HG03432 (cell line): Measurements from ENCODE around the gene DRD5.

Experiments used
- ATAC-seq: cut with Tn5 transposase; IDR thresholded peaks from one replicate; pipeline ENCODE4 v1.9.1; 2021; ENCODE audit warnings: mild to moderate bottlenecking, moderate library complexity; ENCODE audit not compliant: unreplicated experiment

DRD5 gene

DNA sequence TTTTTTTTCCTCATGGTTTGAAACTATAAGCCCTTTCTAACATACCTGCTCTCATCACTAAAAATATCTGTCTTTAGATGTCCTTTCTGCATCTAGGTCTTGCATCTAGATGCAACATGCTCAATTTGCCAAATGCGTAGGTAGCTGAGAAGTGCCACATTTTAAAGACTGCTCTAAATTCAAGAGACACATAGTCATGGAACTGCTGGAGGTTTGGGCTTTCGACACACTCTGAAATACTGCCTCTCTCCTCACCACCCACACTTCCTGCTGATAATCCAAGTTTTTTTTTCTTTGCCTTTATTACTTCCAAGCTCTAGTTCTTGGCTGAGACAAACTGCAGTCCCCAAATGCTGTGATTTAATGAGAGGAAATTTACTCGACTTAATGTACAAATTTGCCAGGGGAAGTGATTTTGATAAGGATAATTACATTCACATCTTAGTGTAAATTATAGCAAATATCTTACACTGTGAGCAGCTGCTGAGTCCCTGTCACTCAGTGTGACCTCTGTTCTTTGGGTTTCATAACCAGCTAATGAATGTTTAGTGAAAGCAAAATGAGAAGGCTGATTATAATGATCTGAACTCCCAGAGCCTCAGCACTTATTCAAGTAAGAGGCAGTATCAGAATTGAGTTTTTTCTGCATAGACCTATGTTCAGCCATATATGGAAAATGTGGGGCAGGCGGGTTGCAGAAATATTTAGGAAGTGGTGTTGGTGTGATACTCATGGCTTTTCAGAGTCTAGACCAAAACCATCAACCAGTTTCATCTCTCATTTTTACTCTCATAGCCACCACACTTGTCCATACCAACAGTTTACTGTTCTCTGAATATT lies 31.3 kb downstream of the DRD5 start:
- peak; percentile 90 for ATAC-seq

DNA sequence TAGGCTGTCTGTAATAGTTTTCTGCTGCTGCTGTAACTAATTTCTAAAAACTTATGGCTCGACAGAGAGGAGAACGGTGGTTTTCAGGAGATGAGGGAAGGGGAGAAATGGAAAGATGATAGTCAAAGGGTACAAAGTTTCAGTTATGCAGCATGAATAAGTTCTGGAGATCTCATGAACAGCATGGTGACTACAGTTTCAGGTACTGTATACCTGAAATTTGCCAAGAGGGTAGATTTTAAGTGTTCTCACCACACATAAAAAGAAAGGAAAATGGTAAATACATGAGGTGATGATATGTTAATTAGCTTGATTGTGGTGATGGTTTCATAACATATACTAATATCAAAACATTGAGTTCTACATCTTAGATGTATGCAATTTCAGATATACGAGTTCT lies 34.9 kb downstream of the DRD5 start:
- no peak for ATAC-seq

DNA sequence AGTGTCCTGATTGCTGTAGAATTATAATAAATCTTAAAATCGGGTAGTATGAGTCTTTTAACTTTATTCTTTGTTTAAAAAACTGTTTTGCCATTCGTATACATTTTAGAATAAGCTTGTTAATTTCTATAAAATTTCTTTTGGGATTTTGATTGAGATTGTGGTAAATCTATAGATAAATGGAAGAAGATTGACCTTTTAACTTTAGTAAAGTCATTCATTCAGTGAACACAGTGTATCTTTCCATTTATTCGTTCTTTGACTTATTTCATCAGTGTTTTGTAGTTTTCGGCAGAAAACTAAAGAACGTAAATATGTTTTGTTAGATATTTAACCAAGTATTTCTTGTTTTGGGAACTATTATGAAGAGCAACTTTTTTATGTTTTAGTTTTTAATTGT lies 38.9 kb downstream of the DRD5 start:
- ATAC-seq, result no peak

DNA sequence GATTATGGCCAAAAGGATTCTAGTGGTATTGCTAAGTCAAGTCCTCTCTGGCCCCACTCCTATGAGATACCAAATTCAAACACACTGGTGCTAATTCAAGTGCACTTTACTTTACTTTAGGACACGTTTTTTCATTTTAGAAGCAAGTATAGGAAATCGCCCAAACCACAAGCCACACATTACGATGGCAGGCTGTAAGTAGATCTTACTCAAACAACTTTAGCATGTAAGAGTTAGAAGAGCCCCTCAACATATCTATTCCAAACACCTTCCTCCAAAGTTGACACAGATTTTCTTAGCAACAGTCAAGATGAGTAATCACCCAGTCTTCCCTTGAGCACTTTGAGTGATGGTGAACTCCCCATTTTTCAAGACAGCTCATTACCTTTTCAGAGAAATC lies 43.6 kb downstream of the DRD5 start:
- peak; percentile 61 for ATAC-seq

DNA sequence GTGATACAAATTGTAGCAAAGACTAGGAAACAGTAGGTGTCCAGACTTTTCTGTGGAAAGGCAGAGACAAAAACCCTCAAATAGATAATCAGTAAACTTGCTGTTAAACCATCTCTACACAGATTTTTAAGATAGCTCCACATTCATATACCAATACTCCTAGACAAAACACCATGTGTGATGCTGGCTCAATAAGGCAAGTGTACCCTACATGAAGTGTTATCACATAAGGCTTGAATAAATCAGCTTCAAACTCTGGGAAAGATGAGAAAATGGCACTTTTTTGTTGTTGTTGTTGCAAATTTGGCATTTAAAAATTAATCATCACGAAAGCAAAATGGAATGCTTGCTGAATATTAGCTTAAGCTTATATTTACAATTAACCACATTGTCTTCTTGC lies 45.1 kb downstream of the DRD5 start:
- ATAC-seq, result no peak

DNA sequence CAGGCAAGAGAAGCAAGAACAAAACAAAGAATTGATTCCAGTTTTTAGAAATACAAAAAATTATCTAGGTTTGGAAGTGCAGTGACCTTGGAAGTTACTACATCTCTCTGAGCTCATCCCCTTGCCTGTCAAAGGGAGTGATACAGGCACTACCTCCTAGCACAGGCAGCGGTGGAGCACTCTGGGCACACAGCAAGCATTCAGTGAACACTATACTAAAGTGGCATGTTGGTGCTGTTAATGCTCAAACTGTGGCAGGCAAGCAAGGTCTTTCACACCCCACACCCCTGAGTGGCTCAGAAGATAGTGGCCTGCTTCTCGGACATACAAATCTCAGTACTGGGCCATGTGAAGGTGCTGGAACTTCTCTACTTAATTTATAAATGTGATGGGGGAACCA lies 51.2 kb downstream of the DRD5 start:
- ATAC-seq, result no peak

DNA sequence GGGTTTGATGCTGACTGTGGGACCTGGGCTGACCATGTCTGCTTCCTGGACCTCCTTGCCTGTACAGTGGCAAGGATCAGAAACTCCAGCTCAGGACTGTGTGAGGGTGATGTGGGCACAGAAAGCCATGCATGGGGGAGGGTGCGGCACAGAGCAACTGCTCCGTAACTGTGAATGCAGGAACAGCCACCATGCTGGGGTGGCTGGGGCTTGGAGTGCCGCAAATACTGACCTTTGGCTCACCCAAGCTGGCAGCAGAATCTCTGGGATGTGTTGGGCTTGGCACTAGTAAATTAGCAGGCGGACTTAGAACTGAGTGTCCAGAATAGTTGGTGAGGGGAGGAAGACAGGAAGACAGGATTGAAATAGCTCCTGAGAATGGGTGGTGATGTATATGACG lies 52.0 kb downstream of the DRD5 start:
- ATAC-seq, result no peak
